ENCODE measurements around the gene EPHA3. TPM values are rescaled to one million over a fixed set of nuclear protein-coding genes. Genes with fewer than 3 reads are reported as not detected.

The EPHA3 gene
- total RNA-seq, 1 experiment from 2014 or later = not detected

DNA sequence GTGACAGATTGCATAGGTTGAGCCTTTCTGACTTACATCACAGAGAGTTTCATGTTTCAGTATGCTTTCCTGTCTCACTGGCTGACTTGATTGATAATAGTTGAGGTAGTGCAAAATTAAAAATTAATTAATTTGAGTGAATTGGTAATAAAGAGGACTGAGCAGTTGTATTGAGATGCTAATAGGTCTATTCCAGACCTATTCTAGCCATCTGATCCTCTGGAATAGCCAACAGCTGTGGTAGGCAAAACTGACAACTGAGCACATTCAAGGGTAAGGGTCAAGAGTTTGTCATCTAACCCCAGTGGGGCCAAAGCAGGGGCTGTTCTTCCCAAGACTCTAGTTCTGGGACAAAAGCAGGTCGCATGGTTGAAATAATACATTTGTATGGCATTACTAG, 132.4 kb downstream of the EPHA3 start:
- Histone ChIP-seq H3K9me3 (no peaks in the 10 kb centered on the region), H3K4me3 (ENCODE audit: low read depth, low read length) (no peak overlapping the region), H3K36me3 (ENCODE audit: control insufficient read depth, insufficient read depth, low read length) (no peaks in the 10 kb centered on the region), H3K27me3 (replicated peaks; ENCODE audit: control insufficient read depth, insufficient read depth, low read length) (no peaks in the 10 kb centered on the region), H3K4me1 (no peaks in the 10 kb centered on the region)
- BruUV-seq (replicated peaks) = no TSS peak
- CTCF ChIA-PET = no interaction called here
- Mint-ChIP-seq H3K27me3 (ENCODE audit: insufficient read depth, unreplicated experiment) (no peaks in the 10 kb centered on the region), H3K4me3 (ENCODE audit: unreplicated experiment) (no peak overlapping the region), H3K4me1 (ENCODE audit: low read depth, unreplicated experiment) (no peaks in the 10 kb centered on the region), H3K27ac (ENCODE audit: unreplicated experiment) (no peak overlapping the region), H3K36me3 (ENCODE audit: insufficient read depth, unreplicated experiment) (no peaks in the 10 kb centered on the region), H3K9me3 (ENCODE audit: unreplicated experiment) (no peaks in the 10 kb centered on the region)
- intact Hi-C loops (cut with micrococcal nuclease; ENCODE audit: unreplicated experiment) = no loop called here
- TF ChIP-seq, protein P1, sequence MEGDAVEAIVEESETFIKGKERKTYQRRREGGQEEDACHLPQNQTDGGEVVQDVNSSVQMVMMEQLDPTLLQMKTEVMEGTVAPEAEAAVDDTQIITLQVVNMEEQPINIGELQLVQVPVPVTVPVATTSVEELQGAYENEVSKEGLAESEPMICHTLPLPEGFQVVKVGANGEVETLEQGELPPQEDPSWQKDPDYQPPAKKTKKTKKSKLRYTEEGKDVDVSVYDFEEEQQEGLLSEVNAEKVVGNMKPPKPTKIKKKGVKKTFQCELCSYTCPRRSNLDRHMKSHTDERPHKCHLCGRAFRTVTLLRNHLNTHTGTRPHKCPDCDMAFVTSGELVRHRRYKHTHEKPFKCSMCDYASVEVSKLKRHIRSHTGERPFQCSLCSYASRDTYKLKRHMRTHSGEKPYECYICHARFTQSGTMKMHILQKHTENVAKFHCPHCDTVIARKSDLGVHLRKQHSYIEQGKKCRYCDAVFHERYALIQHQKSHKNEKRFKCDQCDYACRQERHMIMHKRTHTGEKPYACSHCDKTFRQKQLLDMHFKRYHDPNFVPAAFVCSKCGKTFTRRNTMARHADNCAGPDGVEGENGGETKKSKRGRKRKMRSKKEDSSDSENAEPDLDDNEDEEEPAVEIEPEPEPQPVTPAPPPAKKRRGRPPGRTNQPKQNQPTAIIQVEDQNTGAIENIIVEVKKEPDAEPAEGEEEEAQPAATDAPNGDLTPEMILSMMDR (IDR thresholded peaks at IDR 0.05; ENCODE audit: insufficient read depth in 1 of 2, low read depth in 1 of 2, low read length in 1 of 2, severe bottlenecking in 1 of 2, unreplicated experiment in 1 of 2) = no peak
- POLR2A ChIA-PET = no interaction called here
- no peak for DNase-seq

DNA sequence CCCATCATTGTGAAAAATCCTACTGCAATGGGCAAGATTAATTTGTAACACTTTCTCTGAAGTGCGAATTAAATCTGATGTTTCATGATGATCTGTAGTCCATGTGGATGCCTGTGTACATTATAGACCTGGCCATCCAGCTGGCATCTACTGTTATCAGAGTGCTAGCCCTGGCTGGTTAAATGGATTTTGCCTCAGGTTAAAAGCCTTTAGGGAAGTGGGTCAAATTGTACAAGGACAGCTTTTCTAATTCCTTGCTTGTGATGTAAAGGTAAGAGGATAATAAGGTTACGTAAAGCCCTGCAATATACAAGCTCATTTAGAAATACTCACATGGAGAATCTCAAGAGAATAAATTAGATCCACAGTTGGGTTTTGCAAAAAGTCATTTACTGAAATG, 138.2 kb downstream of the EPHA3 start:
- DNase-seq = no peak
- Mint-ChIP-seq H3K27ac (ENCODE audit: unreplicated experiment) (no peak overlapping the region), H3K4me1 (ENCODE audit: low read depth, unreplicated experiment) (no peaks in the 10 kb centered on the region), H3K4me3 (ENCODE audit: unreplicated experiment) (no peak overlapping the region), H3K36me3 (ENCODE audit: insufficient read depth, unreplicated experiment) (no peaks in the 10 kb centered on the region), H3K9me3 (ENCODE audit: unreplicated experiment) (no peaks in the 10 kb centered on the region), H3K27me3 (ENCODE audit: insufficient read depth, unreplicated experiment) (no peaks in the 10 kb centered on the region)
- ChIA-PET CTCF (no interaction called here), POLR2A (no interaction called here)
- H3K4me1 ChIP-seq = no peaks in the 10 kb centered on the region
- H3K27me3 ChIP-seq (replicated peaks; ENCODE audit: control insufficient read depth, insufficient read depth, low read length) = no peaks in the 10 kb centered on the region
- H3K9me3 ChIP-seq = no peaks in the 10 kb centered on the region
- intact Hi-C loops (cut with micrococcal nuclease; ENCODE audit: unreplicated experiment) = no loop called here
- H3K4me3 ChIP-seq (ENCODE audit: low read depth, low read length) = no peak overlapping the region
- H3K36me3 ChIP-seq (ENCODE audit: control insufficient read depth, insufficient read depth, low read length) = no peaks in the 10 kb centered on the region
- TF ChIP-seq, protein P1 (IDR thresholded peaks at IDR 0.05; ENCODE audit: insufficient read depth in 1 of 2, low read depth in 1 of 2, low read length in 1 of 2, severe bottlenecking in 1 of 2, unreplicated experiment in 1 of 2) = no peak
- no TSS peak for BruUV-seq (replicated peaks)

DNA sequence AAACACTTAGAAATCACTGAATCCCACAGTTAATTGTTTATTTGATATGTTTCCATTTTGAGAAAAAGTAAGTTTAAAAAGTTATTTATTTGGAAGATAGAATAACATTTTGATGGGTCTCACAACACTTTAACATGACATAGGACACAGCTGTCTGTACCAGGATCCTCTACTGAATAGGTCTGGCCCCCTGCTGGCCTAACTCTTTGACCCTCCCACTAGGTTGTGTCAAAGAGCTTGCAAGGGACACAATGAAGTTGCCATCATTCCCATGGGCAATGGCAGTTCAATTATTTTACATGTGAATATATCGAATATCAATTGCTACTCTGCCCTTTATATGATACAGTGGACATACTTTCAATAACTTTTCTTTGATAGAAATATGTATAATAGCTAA, 138.9 kb downstream of the EPHA3 start:
- Histone ChIP-seq H3K4me1 (no peaks in the 10 kb centered on the region), H3K9me3 (no peaks in the 10 kb centered on the region), H3K27me3 (replicated peaks; ENCODE audit: control insufficient read depth, insufficient read depth, low read length) (no peaks in the 10 kb centered on the region), H3K4me3 (ENCODE audit: low read depth, low read length) (no peak overlapping the region), H3K36me3 (ENCODE audit: control insufficient read depth, insufficient read depth, low read length) (no peaks in the 10 kb centered on the region)
- Mint-ChIP-seq H3K9me3 (ENCODE audit: unreplicated experiment) (no peaks in the 10 kb centered on the region), H3K36me3 (ENCODE audit: insufficient read depth, unreplicated experiment) (no peaks in the 10 kb centered on the region), H3K4me1 (ENCODE audit: low read depth, unreplicated experiment) (no peaks in the 10 kb centered on the region), H3K27ac (ENCODE audit: unreplicated experiment) (no peak overlapping the region), H3K4me3 (ENCODE audit: unreplicated experiment) (no peak overlapping the region), H3K27me3 (ENCODE audit: insufficient read depth, unreplicated experiment) (no peaks in the 10 kb centered on the region)
- intact Hi-C loops (cut with micrococcal nuclease; ENCODE audit: unreplicated experiment) = no loop called here
- BruUV-seq (replicated peaks) = no TSS peak
- DNase-seq = peak in 1 of 2 experiments; percentile 18
- ChIA-PET POLR2A (no interaction called here), CTCF (no interaction called here)
- TF ChIP-seq, protein P1 (IDR thresholded peaks at IDR 0.05; ENCODE audit: insufficient read depth in 1 of 2, low read depth in 1 of 2, low read length in 1 of 2, severe bottlenecking in 1 of 2, unreplicated experiment in 1 of 2) = peak in 1 of 2 experiments; percentile 32
